SK-N-SH (cell line): Measurements from ENCODE around the gene ANKRD39.

ENCODE experiments used
- EP300 ChIP-seq, 2 experiments: IDR thresholded peaks; 2 replicates each; pipeline versions ENCODE4 v1.4.0 to v1.6.1; 2012; ENCODE audit warnings: borderline replicate concordance in 1 of 2, low read depth in 1 of 2, low read length in 1 of 2
- EZH2phosphoT487 ChIP-seq: fragments of 200-600 bp; sonication (generic); IDR thresholded peaks from 2 replicates; pipeline ENCODE4 v1.6.1; 2017; ENCODE audit warnings: low read depth, mixed run types, mild to moderate bottlenecking, antibody characterized with exemption, moderate library complexity, borderline replicate concordance
- FOXM1 ChIP-seq: IDR thresholded peaks from 2 replicates; pipeline ENCODE4 v1.4.0; 2012; ENCODE audit warnings: low read depth, mild to moderate bottlenecking
- GATA2 ChIP-seq: sonication (generic); formaldehyde crosslinking; IDR thresholded peaks from 2 replicates; pipeline ENCODE4 v1.5.0; 2020; ENCODE audit warnings: mild to moderate bottlenecking, missing genetic modification reagents
- POLR2AphosphoS5 ChIP-seq: IDR thresholded peaks from 2 replicates; pipeline ENCODE4 v1.6.1; 2012; ENCODE audit warnings: low read depth, low read length
- RAD21 ChIP-seq: IDR thresholded peaks from 2 replicates; pipeline ENCODE4 v1.6.1; 2012; ENCODE audit warnings: mild to moderate bottlenecking, low read length
- RXRA ChIP-seq: IDR thresholded peaks from 2 replicates; pipeline ENCODE4 v1.4.0; 2012; ENCODE audit warnings: low read depth, mild to moderate bottlenecking, borderline replicate concordance
- SIN3A ChIP-seq: IDR thresholded peaks from 2 replicates; pipeline ENCODE4 v1.6.1; 2012; ENCODE audit warnings: low read depth, mild to moderate bottlenecking, low read length, moderate library complexity, borderline replicate concordance
- YY1 ChIP-seq: IDR thresholded peaks from 2 replicates; pipeline ENCODE4 v1.4.0; 2012; ENCODE audit warnings: low read depth, mild to moderate bottlenecking
- TF ChIP-seq, protein P1 (sequence below): fragments of 200-600 bp; sonication (generic); IDR thresholded peaks from 2 replicates; pipeline ENCODE4 v1.6.1; 2017; ENCODE audit warnings: antibody characterized with exemption, mild to moderate bottlenecking, moderate library complexity
- TF ChIP-seq, protein P2 (sequence below): fragments of 150-350 bp; IDR thresholded peaks from 2 replicates; pipeline ENCODE4 v1.6.1; 2017; ENCODE audit warnings: antibody characterized with exemption, low read length, low read depth, borderline replicate concordance
- TF ChIP-seq, protein P3 (sequence below): IDR thresholded peaks from 2 replicates; pipeline ENCODE4 v1.6.1; 2012; ENCODE audit warnings: mild to moderate bottlenecking, low read depth, low read length, moderate library complexity

DNA sequence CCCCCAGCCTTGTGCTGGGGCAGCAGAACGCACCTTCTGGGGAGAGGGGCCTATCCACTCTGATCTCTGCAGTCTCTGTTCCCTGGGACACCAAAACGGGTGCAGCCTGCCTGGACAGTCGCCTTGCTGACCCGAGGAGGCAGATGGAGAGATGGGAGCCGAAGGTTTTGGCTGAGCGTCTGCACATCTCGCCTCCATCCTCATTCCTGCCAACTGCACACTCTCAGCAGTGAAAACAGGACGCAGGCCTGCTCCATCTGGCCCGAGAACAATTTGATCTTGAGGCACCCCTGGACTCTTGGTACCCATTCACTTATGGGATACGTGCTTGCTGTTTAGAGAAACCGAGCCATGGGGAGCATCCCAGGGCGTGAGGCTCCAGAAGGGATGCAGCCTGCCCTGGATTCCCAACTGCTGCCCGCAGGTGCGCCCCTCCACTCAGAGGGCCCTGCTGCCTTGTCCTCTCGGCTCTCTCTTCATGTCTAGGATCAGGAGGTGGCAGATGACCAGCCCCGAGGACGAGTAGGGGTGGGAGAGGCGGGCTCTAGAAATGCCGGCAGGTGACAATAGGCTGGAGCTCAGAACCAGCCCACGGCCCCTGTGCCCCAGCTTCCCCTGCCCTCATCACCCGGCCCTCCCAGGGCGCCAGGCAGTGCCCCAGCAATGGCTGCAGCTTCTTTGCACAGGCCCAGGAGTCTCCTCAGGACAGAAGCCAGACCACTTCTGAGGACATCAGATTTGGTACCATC, 21.2 kb upstream of the ANKRD39 start:
- no peak for TF ChIP-seq YY1
- TF ChIP-seq EZH2phosphoT487: no peak
- TF ChIP-seq, protein P1, sequence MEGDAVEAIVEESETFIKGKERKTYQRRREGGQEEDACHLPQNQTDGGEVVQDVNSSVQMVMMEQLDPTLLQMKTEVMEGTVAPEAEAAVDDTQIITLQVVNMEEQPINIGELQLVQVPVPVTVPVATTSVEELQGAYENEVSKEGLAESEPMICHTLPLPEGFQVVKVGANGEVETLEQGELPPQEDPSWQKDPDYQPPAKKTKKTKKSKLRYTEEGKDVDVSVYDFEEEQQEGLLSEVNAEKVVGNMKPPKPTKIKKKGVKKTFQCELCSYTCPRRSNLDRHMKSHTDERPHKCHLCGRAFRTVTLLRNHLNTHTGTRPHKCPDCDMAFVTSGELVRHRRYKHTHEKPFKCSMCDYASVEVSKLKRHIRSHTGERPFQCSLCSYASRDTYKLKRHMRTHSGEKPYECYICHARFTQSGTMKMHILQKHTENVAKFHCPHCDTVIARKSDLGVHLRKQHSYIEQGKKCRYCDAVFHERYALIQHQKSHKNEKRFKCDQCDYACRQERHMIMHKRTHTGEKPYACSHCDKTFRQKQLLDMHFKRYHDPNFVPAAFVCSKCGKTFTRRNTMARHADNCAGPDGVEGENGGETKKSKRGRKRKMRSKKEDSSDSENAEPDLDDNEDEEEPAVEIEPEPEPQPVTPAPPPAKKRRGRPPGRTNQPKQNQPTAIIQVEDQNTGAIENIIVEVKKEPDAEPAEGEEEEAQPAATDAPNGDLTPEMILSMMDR: no peak
- TF ChIP-seq, protein P2, sequence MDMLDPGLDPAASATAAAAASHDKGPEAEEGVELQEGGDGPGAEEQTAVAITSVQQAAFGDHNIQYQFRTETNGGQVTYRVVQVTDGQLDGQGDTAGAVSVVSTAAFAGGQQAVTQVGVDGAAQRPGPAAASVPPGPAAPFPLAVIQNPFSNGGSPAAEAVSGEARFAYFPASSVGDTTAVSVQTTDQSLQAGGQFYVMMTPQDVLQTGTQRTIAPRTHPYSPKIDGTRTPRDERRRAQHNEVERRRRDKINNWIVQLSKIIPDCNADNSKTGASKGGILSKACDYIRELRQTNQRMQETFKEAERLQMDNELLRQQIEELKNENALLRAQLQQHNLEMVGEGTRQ: no peak
- no peak for TF ChIP-seq RAD21
- TF ChIP-seq FOXM1: no peak
- no peak for TF ChIP-seq POLR2AphosphoS5
- TF ChIP-seq RXRA: no peak
- TF ChIP-seq GATA2 (CRISPR knock-in tag): no peak
- no peak for TF ChIP-seq SIN3A
- no peak for TF ChIP-seq EP300 (IDR thresholded peaks at IDR 0.05; ENCODE audit: borderline replicate concordance in 1 of 2, low read depth in 1 of 2, low read length in 1 of 2)
- TF ChIP-seq, protein P3, sequence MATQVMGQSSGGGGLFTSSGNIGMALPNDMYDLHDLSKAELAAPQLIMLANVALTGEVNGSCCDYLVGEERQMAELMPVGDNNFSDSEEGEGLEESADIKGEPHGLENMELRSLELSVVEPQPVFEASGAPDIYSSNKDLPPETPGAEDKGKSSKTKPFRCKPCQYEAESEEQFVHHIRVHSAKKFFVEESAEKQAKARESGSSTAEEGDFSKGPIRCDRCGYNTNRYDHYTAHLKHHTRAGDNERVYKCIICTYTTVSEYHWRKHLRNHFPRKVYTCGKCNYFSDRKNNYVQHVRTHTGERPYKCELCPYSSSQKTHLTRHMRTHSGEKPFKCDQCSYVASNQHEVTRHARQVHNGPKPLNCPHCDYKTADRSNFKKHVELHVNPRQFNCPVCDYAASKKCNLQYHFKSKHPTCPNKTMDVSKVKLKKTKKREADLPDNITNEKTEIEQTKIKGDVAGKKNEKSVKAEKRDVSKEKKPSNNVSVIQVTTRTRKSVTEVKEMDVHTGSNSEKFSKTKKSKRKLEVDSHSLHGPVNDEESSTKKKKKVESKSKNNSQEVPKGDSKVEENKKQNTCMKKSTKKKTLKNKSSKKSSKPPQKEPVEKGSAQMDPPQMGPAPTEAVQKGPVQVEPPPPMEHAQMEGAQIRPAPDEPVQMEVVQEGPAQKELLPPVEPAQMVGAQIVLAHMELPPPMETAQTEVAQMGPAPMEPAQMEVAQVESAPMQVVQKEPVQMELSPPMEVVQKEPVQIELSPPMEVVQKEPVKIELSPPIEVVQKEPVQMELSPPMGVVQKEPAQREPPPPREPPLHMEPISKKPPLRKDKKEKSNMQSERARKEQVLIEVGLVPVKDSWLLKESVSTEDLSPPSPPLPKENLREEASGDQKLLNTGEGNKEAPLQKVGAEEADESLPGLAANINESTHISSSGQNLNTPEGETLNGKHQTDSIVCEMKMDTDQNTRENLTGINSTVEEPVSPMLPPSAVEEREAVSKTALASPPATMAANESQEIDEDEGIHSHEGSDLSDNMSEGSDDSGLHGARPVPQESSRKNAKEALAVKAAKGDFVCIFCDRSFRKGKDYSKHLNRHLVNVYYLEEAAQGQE: no peak
